ENCODE results near the gene ATP10B.

- no peak for TF ChIP-seq CTCF (IDR thresholded peaks at IDR 0.05; ENCODE audit: poor library complexity)
- TF ChIP-seq EZH2 (IDR thresholded peaks at IDR 0.05; ENCODE audit: borderline replicate concordance), result no peak
Observed at GRCh38 chr5:160702934-160703333, 149.1 kb downstream of the ATP10B start.

Data from hepatocyte (in vitro differentiated cells).